Neural progenitor cell (in vitro differentiated cells): Measurements from ENCODE around the gene EYS. TPM values are rescaled to one million over a fixed set of nuclear protein-coding genes. Genes with fewer than 3 reads are reported as not detected.

Source experiments
- DNase-seq: peaks from one replicate; pipeline ENCODE4 v3.0.0-alpha.2; 2016; ENCODE audit warnings: low spot score
- H2AFZ ChIP-seq: fragments of 200-600 bp; sonication (generic); replicated peaks from 2 replicates; pipeline ENCODE4 v1.6.1; 2016; ENCODE audit warnings: antibody characterized with exemption
- H3F3A ChIP-seq: fragments of 200-600 bp; sonication (generic); 2 replicates; pipeline ENCODE4 v1.6.1; 2016; ENCODE audit warnings: antibody characterized with exemption, low read depth
- H3K27ac ChIP-seq: fragments of 200-600 bp; sonication (generic); 2 replicates; pipeline ENCODE4 v1.5.1; 2016; ENCODE audit warnings: mild to moderate bottlenecking
- H3K27me3 ChIP-seq: fragments of 200-600 bp; sonication (generic); 2 replicates; pipeline ENCODE4 v1.6.1; 2016; ENCODE audit warnings: mild to moderate bottlenecking, moderate library complexity
- H3K36me3 ChIP-seq: fragments of 200-600 bp; sonication (generic); 2 replicates; pipeline ENCODE4 v1.5.1; 2016
- H3K4me1 ChIP-seq: fragments of 200-600 bp; sonication (generic); 2 replicates; pipeline ENCODE4 v1.6.1; 2016; ENCODE audit warnings: mixed run types
- H3K4me2 ChIP-seq: fragments of 200-600 bp; sonication (generic); 2 replicates; pipeline ENCODE4 v1.6.1; 2016
- H3K4me3 ChIP-seq: fragments of 200-600 bp; sonication (generic); 2 replicates; pipeline ENCODE4 v1.5.1; 2016
- H3K79me2 ChIP-seq: fragments of 200-600 bp; sonication (generic); 2 replicates; pipeline ENCODE4 v1.6.1; 2016; ENCODE audit warnings: low read depth
- H3K9ac ChIP-seq: fragments of 200-600 bp; sonication (generic); 2 replicates; pipeline ENCODE4 v1.6.1; 2016
- H3K9me3 ChIP-seq: fragments of 200-600 bp; sonication (generic); 2 replicates; pipeline ENCODE4 v1.5.1; 2016; ENCODE audit warnings: low read depth
- H4K20me1 ChIP-seq: fragments of 200-600 bp; sonication (generic); 2 replicates; pipeline ENCODE4 v1.6.1; 2016; ENCODE audit warnings: low read depth
- H3K27ac Mint-ChIP-seq: 3 replicates; pipeline ENCODE4 v1.8.0; 2021; ENCODE audit warnings: mixed read lengths
- H3K27me3 Mint-ChIP-seq: 2 replicates; pipeline ENCODE4 v1.8.0; 2022; ENCODE audit warnings: low read depth, mild to moderate bottlenecking, inconsistent platforms, moderate library complexity, mixed read lengths; ENCODE audit not compliant: insufficient read depth
- H3K36me3 Mint-ChIP-seq: 3 replicates; pipeline ENCODE4 v1.8.0; 2021; ENCODE audit warnings: mixed read lengths
- H3K4me1 Mint-ChIP-seq: 3 replicates; pipeline ENCODE4 v1.8.0; 2021; ENCODE audit warnings: mixed read lengths
- H3K4me3 Mint-ChIP-seq: 3 replicates; pipeline ENCODE4 v1.8.0; 2021; ENCODE audit warnings: mild to moderate bottlenecking, moderate library complexity, mixed read lengths
- H3K9me3 Mint-ChIP-seq: 3 replicates; pipeline ENCODE4 v1.8.0; 2020; ENCODE audit warnings: mixed read lengths
- EZH2 ChIP-seq: fragments of 200-600 bp; sonication (generic); IDR thresholded peaks from 2 replicates; pipeline ENCODE4 v1.6.1; 2017; ENCODE audit warnings: antibody characterized with exemption, mild to moderate bottlenecking, moderate library complexity
- EZH2phosphoT487 ChIP-seq: fragments of 200-600 bp; sonication (generic); IDR thresholded peaks from 2 replicates; pipeline ENCODE4 v1.6.1; 2017; ENCODE audit warnings: antibody characterized with exemption
- total RNA-seq: library from RNA; depleted of rRNA; stranded (reverse); fragments of >200 nt; gene quantifications from 2 replicates; pipeline ENCODE4 v1.2.3, GENCODE V29; 2015; ENCODE audit warnings: low replicate concordance
- TF ChIP-seq, protein P1 (sequence below): fragments of 200-600 bp; sonication (generic); IDR thresholded peaks from 2 replicates; pipeline ENCODE4 v1.5.1; 2017; ENCODE audit warnings: antibody characterized with exemption, mild to moderate bottlenecking

The EYS gene
- total RNA-seq, 1 donor from 2014 or later, result not detected

DNA sequence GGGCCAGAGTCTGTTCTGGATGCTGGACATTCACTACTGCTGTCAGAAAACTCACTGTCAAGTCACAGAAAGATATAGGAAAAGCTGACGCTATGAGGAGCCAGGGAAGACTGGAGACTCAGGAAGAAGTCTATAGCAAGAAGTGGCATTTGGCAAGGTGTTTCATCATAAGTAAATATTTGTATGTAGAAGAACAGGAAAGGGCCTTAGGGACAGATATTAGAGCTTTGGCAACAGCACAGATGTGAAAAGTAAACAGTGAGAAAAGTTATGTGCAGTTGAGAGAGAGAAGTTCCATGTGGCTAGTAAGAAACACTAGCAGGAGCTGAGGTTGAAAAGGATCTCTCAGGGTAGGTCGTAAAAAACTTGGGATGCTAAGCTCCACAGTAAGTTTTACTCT is 1202.5 kb downstream of the EYS start:
- H3K4me2 ChIP-seq, result no peak overlapping the region
- H3K4me3 Mint-ChIP-seq, result no peak overlapping the region

DNA sequence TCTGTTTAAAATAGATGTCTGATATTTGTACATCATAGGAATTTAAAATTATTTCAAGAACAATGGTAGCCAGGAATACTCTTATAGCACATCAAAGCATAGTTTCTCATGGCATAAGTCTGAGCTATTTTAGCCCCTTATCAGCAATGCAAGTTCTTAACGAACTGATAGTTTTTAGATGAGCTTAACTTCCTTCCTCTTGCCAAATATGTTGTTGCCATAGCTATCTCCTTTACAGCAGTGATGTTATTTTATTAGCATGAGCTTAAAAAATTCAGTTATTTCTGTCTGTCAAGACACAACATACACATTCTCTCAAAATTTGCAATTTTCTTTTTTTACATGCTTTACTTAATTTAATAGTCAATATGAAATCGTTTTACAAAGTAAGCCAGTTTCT is 1204.2 kb downstream of the EYS start:
- TF ChIP-seq EZH2 (no peak), EZH2phosphoT487 (no peak)
- TF ChIP-seq, protein P1, sequence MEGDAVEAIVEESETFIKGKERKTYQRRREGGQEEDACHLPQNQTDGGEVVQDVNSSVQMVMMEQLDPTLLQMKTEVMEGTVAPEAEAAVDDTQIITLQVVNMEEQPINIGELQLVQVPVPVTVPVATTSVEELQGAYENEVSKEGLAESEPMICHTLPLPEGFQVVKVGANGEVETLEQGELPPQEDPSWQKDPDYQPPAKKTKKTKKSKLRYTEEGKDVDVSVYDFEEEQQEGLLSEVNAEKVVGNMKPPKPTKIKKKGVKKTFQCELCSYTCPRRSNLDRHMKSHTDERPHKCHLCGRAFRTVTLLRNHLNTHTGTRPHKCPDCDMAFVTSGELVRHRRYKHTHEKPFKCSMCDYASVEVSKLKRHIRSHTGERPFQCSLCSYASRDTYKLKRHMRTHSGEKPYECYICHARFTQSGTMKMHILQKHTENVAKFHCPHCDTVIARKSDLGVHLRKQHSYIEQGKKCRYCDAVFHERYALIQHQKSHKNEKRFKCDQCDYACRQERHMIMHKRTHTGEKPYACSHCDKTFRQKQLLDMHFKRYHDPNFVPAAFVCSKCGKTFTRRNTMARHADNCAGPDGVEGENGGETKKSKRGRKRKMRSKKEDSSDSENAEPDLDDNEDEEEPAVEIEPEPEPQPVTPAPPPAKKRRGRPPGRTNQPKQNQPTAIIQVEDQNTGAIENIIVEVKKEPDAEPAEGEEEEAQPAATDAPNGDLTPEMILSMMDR, result no peak
- Histone ChIP-seq H3K79me2 (no peaks in the 10 kb centered on the region), H3K4me2 (no peak overlapping the region), H3K36me3 (no peaks in the 10 kb centered on the region), H3K4me3 (no peak overlapping the region), H3K9me3 (no peaks in the 10 kb centered on the region), H3F3A (no peaks in the 10 kb centered on the region), H3K27me3 (no peaks in the 10 kb centered on the region), H4K20me1 (no peaks in the 10 kb centered on the region), H3K4me1 (no peaks in the 10 kb centered on the region), H2AFZ (no peak overlapping the region), H3K27ac (no peak overlapping the region), H3K9ac (no peak overlapping the region)
- H3K27me3 Mint-ChIP-seq, result no peaks in the 10 kb centered on the region
- H3K9me3 Mint-ChIP-seq, result no peaks in the 10 kb centered on the region
- H3K4me3 Mint-ChIP-seq, result no peak overlapping the region
- no peaks in the 10 kb centered on the region for H3K36me3 Mint-ChIP-seq
- no peak overlapping the region for H3K27ac Mint-ChIP-seq
- H3K4me1 Mint-ChIP-seq, result peaks cover under 1% of the 10 kb centered on the region
- no peak for DNase-seq

More for the DNA sequence above, 1202.5 kb downstream of the EYS start:
- no peaks in the 10 kb centered on the region for H3K9me3 ChIP-seq
- H3K27ac ChIP-seq, result no peak overlapping the region
- no peak overlapping the region for H3K9ac ChIP-seq
- Mint-ChIP-seq H3K27me3 (no peaks in the 10 kb centered on the region), H3K9me3 (no peaks in the 10 kb centered on the region), H3K36me3 (no peaks in the 10 kb centered on the region), H3K27ac (no peak overlapping the region), H3K4me1 (peaks cover 2% of the 10 kb centered on the region)
- no peaks in the 10 kb centered on the region for H3K27me3 ChIP-seq
- H3K4me3 ChIP-seq, result no peak overlapping the region
- TF ChIP-seq, protein P1, result no peak
- TF ChIP-seq EZH2 (no peak), EZH2phosphoT487 (no peak)
- DNase-seq, result no peak
- H2AFZ ChIP-seq, result no peak overlapping the region
- H3K36me3 ChIP-seq, result no peaks in the 10 kb centered on the region
- H3K79me2 ChIP-seq, result no peaks in the 10 kb centered on the region
- H3F3A ChIP-seq, result no peaks in the 10 kb centered on the region
- H3K4me1 ChIP-seq, result no peaks in the 10 kb centered on the region
- no peaks in the 10 kb centered on the region for H4K20me1 ChIP-seq

DNA sequence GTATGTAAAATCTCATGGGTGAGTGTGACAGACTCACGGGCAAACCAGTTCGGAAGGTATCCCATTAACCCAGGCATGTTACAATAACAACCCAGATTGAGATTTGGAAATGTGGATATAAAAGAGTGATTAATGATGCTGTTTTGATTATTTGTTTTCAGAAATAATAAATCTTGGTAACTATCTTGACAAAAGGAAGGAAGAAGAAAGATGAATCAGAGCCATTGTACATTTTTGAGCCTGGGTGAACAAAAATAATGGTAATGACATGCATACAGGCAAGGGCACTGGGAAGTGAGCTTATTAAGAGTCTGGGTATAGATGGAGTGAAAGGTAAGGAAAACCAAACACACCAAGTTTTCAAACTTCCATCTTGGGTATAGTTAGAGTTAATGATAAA is 1209.4 kb downstream of the EYS start:
- no peaks in the 10 kb centered on the region for H3K27me3 ChIP-seq
- H3K4me1 ChIP-seq, result no peaks in the 10 kb centered on the region
- H3F3A ChIP-seq, result no peaks in the 10 kb centered on the region
- Mint-ChIP-seq H3K27me3 (no peaks in the 10 kb centered on the region), H3K27ac (no peak overlapping the region), H3K36me3 (no peaks in the 10 kb centered on the region), H3K4me1 (no peaks in the 10 kb centered on the region), H3K4me3 (no peak overlapping the region), H3K9me3 (no peaks in the 10 kb centered on the region)
- no peak overlapping the region for H3K4me2 ChIP-seq
- no peak overlapping the region for H3K27ac ChIP-seq
- no peak overlapping the region for H3K9ac ChIP-seq
- no peaks in the 10 kb centered on the region for H4K20me1 ChIP-seq
- no peaks in the 10 kb centered on the region for H3K9me3 ChIP-seq
- no peaks in the 10 kb centered on the region for H3K36me3 ChIP-seq
- no peak overlapping the region for H2AFZ ChIP-seq
- H3K79me2 ChIP-seq, result no peaks in the 10 kb centered on the region
- DNase-seq, result no peak
- TF ChIP-seq, protein P1, result no peak
- no peak for TF ChIP-seq EZH2phosphoT487
- TF ChIP-seq EZH2, result no peak
- H3K4me3 ChIP-seq, result no peak overlapping the region
